GM21529 (cell line): ENCODE data around the gene MESD.

Source experiments
- ATAC-seq: cut with Tn5 transposase; IDR thresholded peaks from one replicate; pipeline ENCODE4 v1.9.1; 2021; ENCODE audit not compliant: unreplicated experiment

The MESD gene

GRCh38 chr15:80940331-80940730, 49.3 kb downstream of the MESD start:
- no peak for ATAC-seq

- ATAC-seq = no peak
Observed at GRCh38 chr15:80939216-80939615, 50.4 kb downstream of the MESD start.

GRCh38 chr15:80937718-80938117, 51.9 kb downstream of the MESD start:
- no peak for ATAC-seq

- no peak for ATAC-seq
Observed at GRCh38 chr15:80936288-80937078, 53.1 kb downstream of the MESD start.

GRCh38 chr15:80934761-80935221, 54.8 kb downstream of the MESD start:
- no peak for ATAC-seq

GRCh38 chr15:80932989-80933388, 56.6 kb downstream of the MESD start:
- no peak for ATAC-seq

- no peak for ATAC-seq
Observed at GRCh38 chr15:80932513-80932815, 57.2 kb downstream of the MESD start.

GRCh38 chr15:80931721-80932512, 57.7 kb downstream of the MESD start:
- no peak for ATAC-seq

- no peak for ATAC-seq
Observed at GRCh38 chr15:80931191-80931590, 58.4 kb downstream of the MESD start.

- ATAC-seq = no peak
Observed at GRCh38 chr15:80929689-80930088, 59.9 kb downstream of the MESD start.

- no peak for ATAC-seq
Observed at GRCh38 chr15:80929225-80929624, 60.4 kb downstream of the MESD start.

GRCh38 chr15:80926126-80926525, 63.5 kb downstream of the MESD start:
- no peak for ATAC-seq

- no peak for ATAC-seq
Observed at GRCh38 chr15:80925597-80926059, 64.0 kb downstream of the MESD start.

GRCh38 chr15:80924278-80924677, 65.3 kb downstream of the MESD start:
- no peak for ATAC-seq

GRCh38 chr15:80923668-80924067, 66.0 kb downstream of the MESD start:
- ATAC-seq = no peak

- no peak for ATAC-seq
Observed at GRCh38 chr15:80921736-80922410, 67.7 kb downstream of the MESD start.

GRCh38 chr15:80920271-80920699, 69.3 kb downstream of the MESD start:
- no peak for ATAC-seq

- no peak for ATAC-seq
Observed at GRCh38 chr15:80918196-80918783, 71.3 kb downstream of the MESD start.

GRCh38 chr15:80916056-80916455, 73.6 kb downstream of the MESD start:
- ATAC-seq = no peak

- no peak for ATAC-seq
Observed at GRCh38 chr15:80915472-80915871, 74.1 kb downstream of the MESD start.

GRCh38 chr15:80913541-80913940, 76.1 kb downstream of the MESD start:
- no peak for ATAC-seq
